GM18868 (cell line): ENCODE data around the gene NUP93.

Experiments
- ATAC-seq: cut with Tn5 transposase; IDR thresholded peaks from one replicate; pipeline ENCODE4 v1.9.1; 2021; ENCODE audit warnings: mild to moderate bottlenecking, moderate library complexity; ENCODE audit not compliant: unreplicated experiment

The NUP93 gene

DNA sequence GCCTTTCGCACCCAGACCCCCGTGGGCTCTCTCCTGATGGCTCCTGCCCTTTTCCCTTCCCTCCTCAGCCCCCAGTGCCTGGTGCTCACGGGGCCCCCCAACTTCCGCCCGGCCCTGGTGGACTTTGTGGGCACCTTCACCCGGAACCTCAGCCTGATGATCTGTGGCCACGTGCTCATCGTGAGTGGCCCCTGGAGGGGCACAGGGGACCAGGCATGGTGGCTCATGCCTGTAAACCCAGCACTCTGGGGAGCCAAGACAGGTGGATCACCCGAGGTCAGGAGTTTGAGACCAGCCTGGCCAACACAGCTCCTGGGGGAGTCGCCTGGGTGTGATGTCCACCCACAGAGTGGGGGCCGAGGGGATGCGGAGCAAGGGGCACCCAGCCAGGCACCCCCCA, 156.4 kb downstream of the NUP93 start:
- no peak for ATAC-seq

DNA sequence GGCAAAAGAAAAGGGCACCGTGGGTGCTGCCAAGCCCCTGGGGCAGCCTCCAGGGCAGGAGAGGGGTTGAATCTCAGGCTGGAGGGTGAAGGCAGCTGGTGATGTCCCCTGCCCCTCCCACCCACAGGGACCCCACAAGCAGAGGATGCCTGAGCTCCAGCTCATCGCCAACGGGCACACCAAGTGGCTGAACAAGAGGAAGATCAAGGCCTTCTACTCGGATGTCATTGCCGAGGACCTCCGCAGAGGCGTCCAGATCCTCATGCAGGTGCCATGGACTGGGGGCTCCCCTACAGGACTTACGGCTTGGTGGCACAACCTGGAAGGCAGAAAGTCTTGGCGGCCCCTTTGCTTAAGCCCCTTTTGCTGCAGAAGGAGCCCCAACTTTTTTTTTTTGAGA, 156.9 kb downstream of the NUP93 start:
- ATAC-seq, result no peak

DNA sequence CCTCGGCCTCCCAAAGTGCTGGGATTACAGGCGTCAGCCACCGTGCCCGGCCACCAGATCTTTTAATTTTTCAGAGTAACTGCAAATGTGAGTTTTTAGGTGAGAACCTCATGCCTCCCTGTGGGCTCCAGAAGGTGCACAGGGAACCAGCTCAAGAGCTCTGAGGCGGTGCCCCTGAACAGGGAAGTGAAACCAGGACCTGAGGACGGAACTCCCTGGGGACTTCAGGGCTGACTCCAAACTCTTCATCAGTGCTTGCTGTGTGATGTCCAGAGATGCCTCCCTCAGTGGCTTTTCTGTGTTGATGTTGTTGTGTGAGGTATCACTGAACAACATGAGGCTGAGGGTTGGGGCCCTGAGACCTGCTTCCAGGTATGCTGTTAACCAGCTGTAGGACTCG, 158.9 kb downstream of the NUP93 start:
- ATAC-seq, result peak; percentile 72

DNA sequence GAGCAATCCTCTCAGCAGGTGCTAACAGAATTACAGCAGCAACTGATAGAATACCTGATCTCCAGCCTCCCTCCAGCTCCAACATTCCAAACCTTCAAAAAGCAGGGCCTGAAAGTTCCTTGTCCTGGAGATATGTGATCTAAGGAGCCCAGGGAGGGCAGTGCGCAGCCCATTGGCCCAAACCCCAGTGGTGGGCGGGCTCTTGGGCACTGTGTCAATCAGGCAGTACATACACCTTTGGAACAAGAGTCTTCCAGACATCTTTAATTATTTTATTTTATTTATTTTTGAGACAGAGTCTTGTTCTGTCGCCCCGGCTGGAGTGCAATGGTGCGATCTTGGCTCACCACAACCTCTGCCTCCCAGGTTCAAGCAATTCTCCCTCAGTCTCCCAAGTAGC, 159.3 kb downstream of the NUP93 start:
- no peak for ATAC-seq

DNA sequence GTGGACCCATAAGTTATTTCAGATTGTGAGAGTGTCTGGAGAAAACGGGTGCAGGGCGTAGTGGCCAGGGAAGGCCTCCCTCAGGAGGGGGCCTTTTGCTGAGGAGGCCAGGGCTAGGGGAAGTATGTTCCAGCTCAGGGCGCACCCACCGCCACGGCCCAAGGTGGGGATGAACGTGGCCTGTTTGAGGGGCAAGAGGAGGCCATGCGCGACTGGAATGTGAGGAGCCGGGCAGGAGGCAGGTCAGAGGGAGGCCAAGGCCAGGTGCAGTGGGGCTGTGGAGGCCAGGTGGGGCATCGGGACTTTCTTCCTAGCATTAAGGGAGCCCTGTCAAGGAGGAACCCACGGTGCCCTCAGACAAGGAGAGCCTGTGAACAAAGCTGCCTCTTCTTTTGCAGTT, 161.8 kb downstream of the NUP93 start:
- ATAC-seq, result no peak

DNA sequence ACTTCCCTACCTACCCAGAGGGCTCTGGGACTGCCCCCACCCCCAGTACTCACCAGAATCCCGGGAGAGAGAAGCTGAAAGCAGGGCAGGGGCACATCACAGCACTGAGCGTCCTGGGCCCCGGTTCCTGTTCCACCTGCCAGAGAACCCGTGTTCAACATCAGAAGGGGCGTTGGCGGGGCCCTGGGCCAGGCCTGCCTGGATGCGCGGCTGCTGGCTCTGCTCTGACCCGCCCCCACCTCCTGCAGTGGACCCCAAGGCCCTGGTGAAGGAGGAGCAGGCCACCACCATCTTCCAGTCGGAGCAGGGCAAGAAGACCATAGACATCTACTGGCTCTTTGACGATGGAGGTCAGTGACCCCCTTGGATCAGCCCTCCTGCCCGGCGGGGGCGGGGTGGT, 162.8 kb downstream of the NUP93 start:
- ATAC-seq, result no peak

DNA sequence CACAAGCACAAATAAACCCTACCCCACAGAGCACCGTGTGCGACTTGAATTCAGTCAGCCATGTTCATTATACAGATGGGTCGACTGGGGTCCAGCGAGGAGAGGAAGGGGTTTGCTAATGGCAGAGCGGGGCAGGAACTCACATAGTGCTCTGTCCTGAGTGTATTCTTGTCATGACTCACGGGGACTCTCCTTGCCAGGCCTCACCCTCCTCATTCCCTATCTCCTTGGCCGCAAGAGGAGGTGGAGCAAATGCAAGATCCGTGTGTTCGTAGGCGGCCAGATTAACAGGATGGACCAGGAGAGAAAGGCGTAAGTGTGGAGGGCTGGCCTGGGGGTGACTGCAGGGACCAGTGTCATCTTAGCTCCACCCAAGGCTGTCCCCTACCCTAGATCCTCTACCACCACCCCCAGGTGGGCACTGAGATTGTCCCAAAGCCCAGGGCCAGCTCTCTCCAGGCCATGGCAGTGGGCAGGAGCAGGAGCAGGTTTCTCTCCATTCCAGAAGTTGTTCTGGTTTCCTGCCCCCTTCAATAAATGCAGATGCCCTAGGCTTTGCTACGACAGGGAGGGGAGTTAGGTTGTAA, 164.5 kb downstream of the NUP93 start:
- no peak for ATAC-seq

DNA sequence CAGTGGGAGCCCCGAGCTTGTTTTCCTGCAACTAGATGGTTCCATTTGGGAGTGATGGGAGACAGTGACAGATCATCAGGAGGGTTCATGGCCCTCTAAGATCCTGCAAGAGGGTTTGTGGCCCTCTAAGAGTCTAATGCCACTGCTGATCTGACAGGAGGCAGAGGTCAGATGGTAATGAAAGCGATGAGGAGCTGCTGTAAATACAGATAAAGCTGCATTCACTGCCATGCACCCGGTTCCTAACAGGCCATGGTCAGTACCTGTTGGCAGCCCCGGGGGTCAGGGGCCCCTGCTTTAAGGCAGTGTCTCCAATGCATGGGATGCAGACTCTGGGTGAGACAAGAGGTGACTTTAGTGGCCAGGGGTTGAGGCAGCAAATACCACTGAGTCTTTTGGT, 165.9 kb downstream of the NUP93 start:
- ATAC-seq, result no peak

DNA sequence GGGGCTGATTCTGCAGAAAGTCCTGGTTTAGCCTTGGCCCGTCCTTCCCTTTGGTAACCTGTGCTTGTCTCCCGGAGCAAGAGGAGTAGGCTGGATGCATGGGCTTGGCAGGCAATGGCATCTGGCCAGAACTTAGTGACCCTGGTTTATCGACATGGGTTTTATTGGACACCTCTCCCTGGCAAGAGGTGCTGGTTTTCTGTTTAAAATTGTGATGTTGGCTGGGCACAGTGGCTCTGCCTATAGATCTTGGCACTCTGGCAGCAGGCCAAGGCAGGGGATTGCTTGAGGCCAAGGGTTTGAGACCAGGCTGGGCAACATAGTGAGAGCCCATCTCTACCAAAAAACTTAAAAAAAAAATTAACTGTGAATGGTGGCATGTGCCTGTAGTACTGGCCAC, 166.3 kb downstream of the NUP93 start:
- ATAC-seq, result no peak

DNA sequence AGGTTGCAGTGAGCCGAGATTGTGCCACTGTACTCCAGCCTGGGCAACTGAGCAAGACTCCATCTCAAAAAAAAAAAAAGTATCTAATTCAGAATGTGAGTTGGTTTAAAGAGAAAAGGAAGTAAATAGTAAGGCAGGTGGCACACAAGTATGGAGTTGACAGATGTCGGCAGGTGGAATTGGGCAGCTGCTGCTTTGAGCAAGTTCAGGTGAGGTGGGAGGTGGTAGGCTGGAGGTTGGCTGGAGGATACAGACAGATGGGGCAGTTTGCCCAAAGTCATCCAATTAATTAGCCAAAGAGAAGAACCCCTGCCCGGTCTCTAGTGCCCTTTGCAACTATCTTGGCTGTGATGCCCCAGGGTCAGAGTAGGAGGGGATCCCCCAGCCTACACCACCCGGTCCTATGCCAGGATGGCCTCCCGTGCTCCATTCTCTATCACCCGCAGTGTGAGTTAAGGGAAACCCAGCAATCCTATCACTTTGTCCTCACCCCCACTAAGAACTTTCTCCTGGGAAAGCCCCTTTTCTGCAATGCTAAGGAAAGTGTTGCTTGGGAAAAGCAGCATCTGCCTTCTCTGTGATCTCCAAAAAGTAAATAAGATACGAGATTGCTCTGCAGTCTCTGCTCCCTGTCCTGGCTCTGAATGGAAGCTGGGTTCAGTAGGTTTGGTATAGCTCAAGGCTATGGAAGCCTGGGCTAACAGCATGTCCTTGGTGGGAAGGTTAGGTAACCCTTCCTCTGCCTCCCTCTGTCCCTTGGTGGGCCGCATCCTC, 167.3 kb downstream of the NUP93 start:
- no peak for ATAC-seq

DNA sequence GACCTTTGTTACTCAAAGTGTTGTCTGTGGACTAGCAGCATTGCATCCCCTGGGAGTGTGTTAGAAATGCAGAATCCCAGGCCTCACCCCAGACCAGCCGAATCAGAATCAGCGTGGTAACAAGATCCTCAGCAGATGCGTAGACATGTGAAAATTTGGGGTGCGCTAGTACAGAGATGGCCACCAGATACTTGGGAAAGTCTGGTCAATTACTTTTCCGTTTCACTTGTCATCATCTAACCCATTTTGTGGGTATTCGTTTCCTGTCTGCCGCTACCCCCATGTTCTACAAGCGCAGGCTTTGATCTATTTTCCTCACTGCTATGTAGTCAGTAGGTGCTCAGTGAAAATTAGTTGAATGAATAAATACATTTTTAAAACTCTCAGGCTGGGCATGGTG, 168.9 kb downstream of the NUP93 start:
- no peak for ATAC-seq
